GM12865 (cell line): ENCODE results near the gene LOXL3.

Experiments used
- DNase-seq: peaks from one replicate; pipeline ENCODE4 v3.0.0; 2010; ENCODE audit warnings: low read depth
- H3K4me3 ChIP-seq: 2 replicates; pipeline ENCODE4 v1.5.1; 2011; ENCODE audit warnings: mild to moderate bottlenecking, low read depth, low read length, control low read depth
- CTCF ChIP-seq: IDR thresholded peaks from 2 replicates; pipeline ENCODE4 v1.5.1; 2011; ENCODE audit warnings: low read length, control low read depth, low read depth, inconsistent platforms; ENCODE audit not compliant: insufficient read depth; ENCODE audit errors: missing control alignments

LOXL3 gene

GRCh38 chr2:74505448-74506246, 48.1 kb downstream of the LOXL3 start:
- TF ChIP-seq CTCF: no peak
- DNase-seq: no peak
- no peak overlapping the region for H3K4me3 ChIP-seq

DNA sequence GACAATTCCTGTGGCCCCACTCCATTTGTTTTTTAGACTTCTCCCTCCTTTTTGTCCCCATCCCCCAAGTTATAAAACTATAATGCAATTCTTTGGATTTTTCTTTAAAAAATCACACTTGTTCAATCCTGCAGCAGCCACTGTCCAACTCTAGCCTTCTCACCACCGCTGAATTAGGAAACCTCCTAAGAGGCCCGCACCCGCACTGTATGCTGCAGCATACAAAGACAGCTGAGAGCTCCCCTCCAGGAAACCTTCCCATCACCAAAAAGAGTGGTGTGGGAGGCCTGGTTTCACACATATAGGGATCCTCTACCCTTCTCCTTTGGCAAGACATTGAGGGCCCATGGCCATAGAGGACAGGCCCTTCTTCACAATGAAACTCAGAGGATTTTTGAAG, 49.2 kb downstream of the LOXL3 start:
- H3K4me3 ChIP-seq: no peak overlapping the region
- no peak for TF ChIP-seq CTCF
- no peak for DNase-seq

DNA sequence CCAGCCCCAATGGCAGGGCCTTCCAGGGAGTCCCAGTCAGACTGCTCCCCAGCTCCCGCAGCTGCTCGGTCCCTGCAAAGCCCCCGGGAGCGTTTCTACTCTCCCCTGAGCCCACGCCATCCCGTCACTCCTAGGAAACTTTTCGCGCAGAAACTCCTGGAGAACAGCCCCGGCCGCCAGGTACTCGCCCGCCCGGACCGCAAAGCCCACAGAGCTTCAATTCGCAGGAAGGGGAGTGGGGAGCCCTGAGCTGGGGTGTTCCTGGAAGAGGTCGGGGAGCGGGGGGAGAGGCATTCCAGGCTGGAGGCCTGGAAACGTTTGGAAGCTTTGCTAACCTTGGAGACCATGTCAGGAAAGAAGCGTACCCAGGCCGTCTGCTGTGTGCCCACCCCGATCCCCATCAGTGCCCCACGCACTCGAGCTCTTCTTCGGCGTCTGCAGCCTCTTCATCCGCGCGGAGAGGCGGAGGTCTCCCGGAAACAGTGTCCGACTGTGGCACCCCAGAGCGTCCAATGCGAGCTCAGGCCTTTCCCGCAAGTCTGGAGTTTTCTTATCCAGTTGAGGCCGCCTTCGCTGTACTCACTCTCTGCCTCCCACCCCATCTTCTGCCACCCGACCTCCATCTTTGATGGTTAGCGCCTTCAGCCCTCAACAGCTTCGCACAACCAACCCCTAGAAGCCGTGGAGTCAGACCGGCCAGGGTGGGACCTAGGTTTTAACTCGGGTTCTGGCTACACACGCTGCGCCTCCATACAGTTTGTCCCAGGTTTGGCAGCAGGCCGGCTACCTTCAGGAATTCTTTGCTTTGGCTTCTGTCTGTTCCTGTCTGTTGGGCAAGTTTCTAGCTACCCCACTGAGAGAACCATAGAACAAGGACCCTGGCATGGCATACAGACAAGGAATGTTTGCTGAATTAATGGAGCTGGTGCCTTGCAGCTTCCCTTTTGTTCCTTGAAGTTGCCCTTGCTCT, 50.0 kb downstream of the LOXL3 start:
- DNase-seq: no peak
- no peak for TF ChIP-seq CTCF
- peak overlapping the region; percentile 72 for H3K4me3 ChIP-seq

DNA sequence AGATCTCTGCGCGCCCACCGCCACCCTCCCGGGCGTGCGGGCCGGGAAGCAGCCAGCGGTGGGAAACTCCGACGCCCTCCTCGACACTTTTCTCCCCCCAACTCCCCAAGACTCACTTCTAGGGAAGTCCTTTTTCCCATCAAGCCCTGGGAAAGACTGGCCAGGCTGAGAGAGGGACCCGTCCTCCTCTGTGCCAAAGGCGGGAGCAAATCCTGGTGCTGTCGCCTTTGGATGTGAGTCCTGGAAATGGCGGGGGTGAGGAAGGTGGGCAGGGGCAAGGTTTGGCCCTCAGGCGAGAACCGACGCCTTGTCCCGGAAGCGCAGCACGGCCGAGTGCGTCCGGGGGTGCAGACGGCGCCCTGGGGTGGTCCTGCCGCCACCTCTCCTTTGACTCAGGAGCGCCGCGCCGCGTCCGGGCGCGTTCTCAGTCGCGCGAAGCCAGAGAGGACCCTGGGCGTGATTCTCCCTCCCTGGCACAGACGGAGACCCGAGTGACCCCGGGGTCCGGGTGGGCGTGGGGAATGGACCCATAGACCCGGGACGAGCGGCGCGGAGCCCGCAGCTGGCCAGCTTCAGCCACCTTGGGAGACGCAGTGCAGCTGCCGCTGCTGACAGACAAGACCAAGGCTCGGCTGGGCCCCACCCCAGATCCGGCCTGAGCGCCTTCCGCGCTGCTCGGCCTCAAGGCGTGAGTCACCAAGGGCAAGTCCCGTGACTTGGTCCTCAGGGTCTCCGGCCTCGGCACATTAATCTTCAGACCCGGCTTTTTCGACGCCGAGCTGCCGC, 50.8 kb downstream of the LOXL3 start:
- DNase-seq: peak; percentile 87
- peak; percentile 38 for TF ChIP-seq CTCF
- peak overlapping the region; percentile 72 for H3K4me3 ChIP-seq

DNA sequence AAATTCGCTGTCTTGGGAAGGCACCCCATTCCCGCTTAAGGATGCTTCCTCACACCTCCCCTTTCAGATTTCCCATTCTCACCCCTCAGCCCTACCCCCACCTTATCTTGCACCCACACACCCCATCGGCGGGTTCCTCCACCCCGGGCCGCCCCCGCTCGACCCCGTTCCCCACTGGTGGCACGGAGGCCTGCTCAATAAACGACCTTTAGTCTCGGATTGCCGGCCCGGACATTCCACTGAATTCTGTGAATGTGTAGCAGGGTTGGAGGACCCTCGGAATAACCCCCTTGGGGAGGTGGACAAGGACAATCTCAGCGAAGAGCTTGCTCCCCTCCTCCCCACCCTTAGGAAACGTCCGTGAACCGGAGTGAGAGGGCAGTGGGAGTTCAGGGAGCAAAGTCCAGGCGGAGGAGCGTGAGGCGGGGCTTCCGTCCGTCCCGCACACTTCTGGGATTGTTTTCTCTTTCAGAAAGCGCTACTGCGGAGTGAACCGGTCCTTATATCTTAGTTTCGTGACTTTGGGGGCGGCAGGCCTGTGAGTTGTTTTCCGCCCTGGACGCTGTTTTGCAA, 51.5 kb downstream of the LOXL3 start:
- TF ChIP-seq CTCF: no peak
- DNase-seq: no peak
- peak overlapping the region; percentile 72 for H3K4me3 ChIP-seq
